Spleen (tissue), 11 donors: ENCODE results near the gene QPRT. TPM values are rescaled to one million over a fixed set of nuclear protein-coding genes. Genes with fewer than 3 reads are reported as not detected.
"Not testable (repeated sequence)": the region's sequence is repeated elsewhere in the genome, so short reads cannot be mapped to it uniquely, and the experiment has no call there.

Source experiments
- DNase-seq: peaks from one replicate; pipeline ENCODE4 v3.0.0-alpha.2; 2020
- H3K27ac ChIP-seq, 8 donors: fragments of 200-600 bp; sonication (generic) in 7 of 8; 1 replicate in 4 of 8; 2 replicates in 4 of 8; pipeline versions ENCODE4 v1.5.0 to v1.8.0; 2016 to 2021; ENCODE audit warnings: inconsistent platforms in 4 of 8, mild to moderate bottlenecking in 4 of 8, moderate library complexity in 1 of 8
- H3K27me3 ChIP-seq, 7 donors: fragments of 200-600 bp; sonication (generic) in 6 of 7; replicated peaks in 1 of 7; 1 replicate in 4 of 7; 2 replicates in 3 of 7; pipeline versions ENCODE4 v1.5.0 to v1.8.0; 2016 to 2021; ENCODE audit warnings: inconsistent platforms in 3 of 7, mild to moderate bottlenecking in 1 of 7
- H3K36me3 ChIP-seq, 6 donors: fragments of 200-600 bp; sonication (generic) in 5 of 6; 1 replicate in 4 of 6; 2 replicates in 2 of 6; pipeline versions ENCODE4 v1.5.0 to v1.8.0; 2016 to 2021; ENCODE audit warnings: inconsistent platforms in 2 of 6
- H3K4me1 ChIP-seq, 6 donors: fragments of 200-600 bp; sonication (generic) in 5 of 6; 1 replicate in 3 of 6; 2 replicates in 3 of 6; pipeline versions ENCODE4 v1.5.0 to v1.8.0; 2016 to 2021; ENCODE audit warnings: inconsistent platforms in 3 of 6
- H3K4me3 ChIP-seq, 8 donors: fragments of 200-600 bp; sonication (generic) in 7 of 8; 1 replicate in 4 of 8; 2 replicates in 4 of 8; pipeline versions ENCODE4 v1.5.0 to v1.8.0; 2016 to 2021; ENCODE audit warnings: inconsistent platforms in 4 of 8, mild to moderate bottlenecking in 4 of 8, moderate library complexity in 2 of 8
- H3K9me3 ChIP-seq, 8 donors: fragments of 200-600 bp; sonication (generic) in 7 of 8; 1 replicate in 4 of 8; 2 replicates in 4 of 8; pipeline versions ENCODE4 v1.5.0 to v1.8.0; 2016 to 2021; ENCODE audit warnings: inconsistent platforms in 4 of 8
- CTCF ChIP-seq, 11 experiments: fragments of 200-600 bp in 7 of 11; fragments of 450-650 bp in 4 of 11; sonication (generic) in 4 of 11; IDR thresholded peaks in 8 of 11; conservative IDR thresholded peaks in 3 of 11; 1 replicate in 7 of 11; 2 replicates in 4 of 11; pipeline versions ENCODE4 v1.4.0 to v1.8.0; 2016 to 2021; ENCODE audit warnings: antibody characterized with exemption in 11 of 11, inconsistent platforms in 4 of 11, mild to moderate bottlenecking in 1 of 11
- POLR2A ChIP-seq, 3 donors: fragments of 450-650 bp; IDR thresholded peaks; one replicate each; pipeline ENCODE4 v1.5.1; 2017; ENCODE audit warnings: antibody characterized with exemption in 3 of 3, mild to moderate bottlenecking in 1 of 3
- POLR2AphosphoS5 ChIP-seq, 3 donors: sonication (generic); formaldehyde crosslinking; IDR thresholded peaks; one replicate each; pipeline ENCODE4 v1.5.1; 2017; ENCODE audit warnings: antibody characterized with exemption in 3 of 3
- WGBS, 5 donors: extraction: QIAGEN DNeasy Blood & Tissue Kit in 3 of 5; methylation state at CpG; one replicate each; pipeline versions ENCODE4 v1.1.5 to v1.1.7; 2013 to 2018; 5-methylcytosine and 5-hydroxymethylcytosine counted together
- intact Hi-C: fragments of 100-400 bp; cut with DNase I; formaldehyde crosslinking; loops from one replicate; pipeline ENCODE4 v1.15.0; 2023; ENCODE audit warnings: low total_unique reads
- polyA plus RNA-seq, 3 donors: library from polyadenylated mRNA; stranded (reverse); fragments of 200-250 nt; gene quantifications; one replicate each; pipeline ENCODE4 v1.2.1, GENCODE V29; 2013
- total RNA-seq, 7 donors: library from RNA; depleted of rRNA in 3 of 7; stranded (reverse); fragments of >200 nt in 3 of 7; fragmentation: NEBNext Ultra II Directional in 4 of 7; extraction: Animal tissue kit (Norgen Biotek cat#: 25700) in 4 of 7; gene quantifications; one replicate each; pipeline versions ENCODE4 v1.1.0 to v1.2.1, GENCODE V29; 2016 to 2021
- donor health status: healthy with polysubstance abuse.
- donor health status: DM: no; HTN: no; CAD: no; lungs with moderate emphysema.
- donor health status: DM: no; HTN: no; CAD: no.
- donor health status: Bipolar disorder and iron deficiency.
- donor health status: healthy.
- donor health status: DM: no; HTN: no; CAD: no.
- donor health status: DM: yes; HTN: yes; CAD: no.

Gene QPRT
- total and polyA plus RNA-seq, 10 donors = 3.3 to 37.2 (median 13.3) TPM

- Histone ChIP-seq H3K4me3 (no peak overlapping the region), H3K4me1 (peaks cover 17 to 84% (median 56%) of the 10 kb centered on the region in 6 donors), H3K27me3 (no peaks in the 10 kb centered on the region), H3K27ac (peak overlapping the region in 7 of 8 donors; percentile 32 to 80 (median 59)), H3K36me3 (peaks cover 0 to 25% (median 12%) of the 10 kb centered on the region in 6 donors), H3K9me3 (no peaks in the 10 kb centered on the region)
- WGBS, 5 donors = 13 to 38% (median 19%) methylated on average over 2 of the region's 2 CpGs
- TF ChIP-seq POLR2A (IDR thresholded peaks at IDR 0.05) = no peak
- peak in 1 of 3 donors; percentile 63 for TF ChIP-seq POLR2AphosphoS5 (IDR thresholded peaks at IDR 0.05)
- TF ChIP-seq CTCF (IDR thresholded peaks at IDR 0.05 in 8 of 11, conservative IDR thresholded peaks at IDR 0.05 in 3 of 11) = peak in 2 of 11 experiments; percentile 9 to 28
- DNase-seq = peak; percentile 67
- intact Hi-C loops = no loop called here
Measured at GRCh38 chr16:29738514-29738913, 59.5 kb downstream of the QPRT start.

GRCh38 chr16:29739927-29740629 is 61.1 kb downstream of the QPRT start:
- H3K4me1 ChIP-seq = peaks cover 27 to 91% (median 71%) of the 10 kb centered on the region in 6 donors
- 88 to 95% (median 94%) methylated on average over 6 of the region's 6 CpGs for WGBS, 5 donors
- peaks cover 0 to 38% (median 14%) of the 10 kb centered on the region in 6 donors for H3K36me3 ChIP-seq
- H3K27ac ChIP-seq = peak overlapping the region in 1 of 8 donors; percentile 46
- DNase-seq, intact Hi-C loops, H3K4me3 ChIP-seq, H3K9me3 ChIP-seq, H3K27me3 ChIP-seq: not testable (repeated sequence)

- Histone ChIP-seq H3K36me3 (peaks cover 0 to 38% (median 14%) of the 10 kb centered on the region in 6 donors), H3K27ac (peak overlapping the region in 1 of 8 donors; percentile 46), H3K4me1 (peaks cover 27 to 93% (median 73%) of the 10 kb centered on the region in 6 donors)
- peak; percentile 30 for DNase-seq
- H3K27me3 ChIP-seq, intact Hi-C loops, H3K9me3 ChIP-seq, H3K4me3 ChIP-seq: not testable (repeated sequence)
- 48 to 68% (median 52%) methylated on average over 11 of the region's 11 CpGs for WGBS, 5 donors
Measured at GRCh38 chr16:29740630-29741015, 61.6 kb downstream of the QPRT start.

GRCh38 chr16:29742683-29743275 is 63.8 kb downstream of the QPRT start:
- peaks cover 0 to 38% (median 14%) of the 10 kb centered on the region in 6 donors for H3K36me3 ChIP-seq
- peak overlapping the region in 1 of 8 donors; percentile 95 for H3K4me3 ChIP-seq
- DNase-seq = peak; percentile 18
- peak overlapping the region in 5 of 8 donors; percentile 82 to 96 (median 93) for H3K27ac ChIP-seq
- WGBS, 5 donors = 74 to 87% (median 83%) methylated on average over 7 of the region's 7 CpGs
- H3K9me3 ChIP-seq = no peaks in the 10 kb centered on the region
- TF ChIP-seq POLR2AphosphoS5 (IDR thresholded peaks at IDR 0.05) (no peak), CTCF (IDR thresholded peaks at IDR 0.05 in 8 of 11, conservative IDR thresholded peaks at IDR 0.05 in 3 of 11) (no peak), POLR2A (IDR thresholded peaks at IDR 0.05) (no peak)
- intact Hi-C loops = no loop called here
- peaks cover 33 to 95% (median 83%) of the 10 kb centered on the region in 6 donors for H3K4me1 ChIP-seq
- no peaks in the 10 kb centered on the region for H3K27me3 ChIP-seq

GRCh38 chr16:29743475-29743826 is 64.5 kb downstream of the QPRT start:
- intact Hi-C loops = no loop called here
- Histone ChIP-seq H3K27me3 (no peaks in the 10 kb centered on the region), H3K36me3 (peaks cover 0 to 43% (median 14%) of the 10 kb centered on the region in 6 donors), H3K9me3 (no peaks in the 10 kb centered on the region), H3K27ac (peak overlapping the region; percentile 78 to 96 (median 89)), H3K4me3 (peak overlapping the region in 4 of 8 donors; percentile 58 to 98 (median 83)), H3K4me1 (peaks cover 27 to 95% (median 76%) of the 10 kb centered on the region in 6 donors)
- peak; percentile 78 for DNase-seq
- 57 to 100% (median 81%) methylated on average over 1 to 5 of the region's 5 CpGs for WGBS, 5 donors
- no peak for TF ChIP-seq CTCF (IDR thresholded peaks at IDR 0.05 in 8 of 11, conservative IDR thresholded peaks at IDR 0.05 in 3 of 11)
